Measurements from ENCODE around the gene MAGI2. TPM values are rescaled to one million over a fixed set of nuclear protein-coding genes. Genes with fewer than 3 reads are reported as not detected.

The MAGI2 gene
- total RNA-seq, 2 experiments from 2014 or later, result 0.03 to 0.17 TPM

DNA sequence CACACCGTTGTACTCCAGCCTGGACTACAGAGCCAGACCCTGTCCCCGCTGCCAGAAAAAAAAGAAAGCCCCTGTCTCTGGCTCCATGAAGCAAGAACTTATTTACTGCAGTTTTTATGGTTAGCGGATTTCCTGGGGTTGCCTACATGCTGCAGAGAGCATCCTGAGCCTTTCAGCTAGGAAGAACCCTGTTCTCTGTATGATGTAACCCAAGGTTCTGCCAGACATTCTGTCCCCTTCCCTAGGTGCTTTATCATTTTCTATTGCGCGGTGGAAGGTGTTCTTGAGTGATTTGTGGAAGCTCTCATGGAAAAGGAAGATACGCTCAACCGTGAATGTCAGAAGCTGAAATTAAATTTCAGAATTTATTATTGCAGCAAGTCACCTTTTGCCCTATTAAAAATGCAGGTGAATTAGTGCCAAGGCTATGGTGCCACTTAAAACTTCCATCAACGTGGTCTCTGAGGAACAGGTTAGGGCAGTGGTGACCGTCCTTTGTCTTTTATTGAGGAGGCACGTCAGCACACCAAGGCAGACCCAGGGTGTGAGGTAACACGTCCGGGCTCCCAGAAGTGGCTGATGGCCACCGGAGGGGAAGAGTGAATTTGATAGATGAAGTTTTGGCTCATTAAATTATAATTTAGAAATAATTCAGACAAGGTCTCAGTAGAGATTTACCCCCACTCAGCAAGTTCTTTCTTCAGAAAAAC is 1381.8 kb downstream of the MAGI2 start:
- Histone ChIP-seq H3K4me2 (ENCODE audit: low read length) (no peak overlapping the region), H3K79me2 (ENCODE audit: insufficient read depth, low read depth, low read length) (no peaks in the 10 kb centered on the region), H3K4me3 (ENCODE audit: low read depth, low read length, poor library complexity, severe bottlenecking) (no peak overlapping the region), H3K9me3 (ENCODE audit: low read length) (no peaks in the 10 kb centered on the region), H3K4me1 (ENCODE audit: insufficient read depth, low read length, poor library complexity, severe bottlenecking) (no peaks in the 10 kb centered on the region), H3K36me3 (ENCODE audit: insufficient read depth, low read length) (no peaks in the 10 kb centered on the region), H4K20me1 (ENCODE audit: insufficient read depth, low read length) (no peaks in the 10 kb centered on the region), H2AFZ (ENCODE audit: low read length) (no peak overlapping the region), H3K27ac (ENCODE audit: low read depth, low read length, poor library complexity, severe bottlenecking) (no peak overlapping the region), H3K9me2 (ENCODE audit: insufficient read depth, low read length) (no peaks in the 10 kb centered on the region)
- POLR2A ChIA-PET, result no interaction called here
- no peak for TF ChIP-seq CTCF (conservative IDR thresholded peaks at IDR 0.05; ENCODE audit: low read length)
- TF ChIP-seq EZH2phosphoT487 (IDR thresholded peaks at IDR 0.05; ENCODE audit: borderline replicate concordance, low read depth, low read length), result no peak
- DNase-seq (ENCODE audit: low spot score), result no peak
- BruUV-seq (replicated peaks), result no TSS peak
- intact Hi-C loops (cut with micrococcal nuclease; ENCODE audit: unreplicated experiment), result no loop called here
- CTCF ChIA-PET (ENCODE audit: unreplicated experiment), result no interaction called here

DNA sequence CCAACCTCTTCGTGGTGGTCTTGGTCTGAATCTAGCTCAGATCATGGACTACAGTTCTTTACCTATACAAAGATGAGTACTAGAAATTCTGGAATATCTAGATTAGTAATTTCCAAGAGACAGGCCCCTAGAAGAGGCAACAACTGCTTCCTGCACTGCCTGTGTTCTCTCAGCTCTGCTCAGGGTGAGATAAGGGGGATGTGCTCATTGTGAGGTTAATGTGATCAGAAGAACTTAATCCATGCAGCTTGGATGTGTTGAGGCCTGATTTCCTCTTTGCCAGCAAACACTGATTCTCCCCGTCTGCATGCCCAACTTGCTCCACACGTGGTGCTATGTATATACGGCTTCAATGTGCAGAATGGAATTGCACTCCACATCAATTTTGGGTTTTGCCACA is 1386.9 kb downstream of the MAGI2 start:
- no peaks in the 10 kb centered on the region for H3K36me3 ChIP-seq (ENCODE audit: insufficient read depth, low read length)
- no TSS peak for BruUV-seq (replicated peaks)

More for the DNA sequence above, 1386.9 kb downstream of the MAGI2 start:
- H3K4me1 ChIP-seq (ENCODE audit: insufficient read depth, low read length, poor library complexity, severe bottlenecking), result no peaks in the 10 kb centered on the region
- H3K27ac ChIP-seq (ENCODE audit: low read depth, low read length, poor library complexity, severe bottlenecking), result no peak overlapping the region
- DNase-seq (ENCODE audit: low spot score), result no peak
- H2AFZ ChIP-seq (ENCODE audit: low read length), result no peak overlapping the region
- H3K79me2 ChIP-seq (ENCODE audit: insufficient read depth, low read depth, low read length), result no peaks in the 10 kb centered on the region
- H3K9me2 ChIP-seq (ENCODE audit: insufficient read depth, low read length), result no peaks in the 10 kb centered on the region
- ChIA-PET POLR2A (no interaction called here), CTCF (ENCODE audit: unreplicated experiment) (no interaction called here)
- H3K4me3 ChIP-seq (ENCODE audit: low read depth, low read length, poor library complexity, severe bottlenecking), result no peak overlapping the region
- TF ChIP-seq CTCF (conservative IDR thresholded peaks at IDR 0.05; ENCODE audit: low read length), result no peak
- TF ChIP-seq EZH2phosphoT487 (IDR thresholded peaks at IDR 0.05; ENCODE audit: borderline replicate concordance, low read depth, low read length), result no peak
- H3K9me3 ChIP-seq (ENCODE audit: low read length), result no peaks in the 10 kb centered on the region
- no peaks in the 10 kb centered on the region for H4K20me1 ChIP-seq (ENCODE audit: insufficient read depth, low read length)
- H3K4me2 ChIP-seq (ENCODE audit: low read length), result no peak overlapping the region
- intact Hi-C loops (cut with micrococcal nuclease; ENCODE audit: unreplicated experiment), result no loop called here
